Measurements from ENCODE around the gene LNX1.

LNX1 gene

DNA sequence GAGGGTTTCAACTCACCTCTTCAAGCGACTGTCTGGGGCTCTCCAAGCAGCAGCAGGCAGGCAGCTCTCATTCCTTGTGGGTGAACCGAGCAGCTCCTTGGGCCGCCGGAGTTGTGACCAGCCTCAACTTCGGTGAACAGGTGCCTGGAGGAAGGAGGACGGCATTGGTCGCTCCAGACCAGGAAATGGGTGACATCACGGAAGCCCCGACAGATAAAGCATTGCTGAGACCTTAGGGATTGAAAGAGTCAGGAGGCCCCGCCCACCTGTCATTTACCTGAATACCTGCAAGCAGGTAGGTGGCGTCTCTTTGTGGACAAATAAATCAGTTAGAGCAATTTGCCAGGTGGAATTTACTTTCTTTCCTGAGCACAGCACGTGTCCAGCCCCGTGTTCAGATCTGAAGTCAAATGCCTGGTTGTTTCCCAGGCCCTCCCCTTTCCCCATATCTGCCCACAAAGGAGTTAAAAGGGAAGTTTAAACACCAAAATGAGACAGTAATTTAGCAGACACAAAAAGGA lies at the start of gene LNX1:
Gene LNX1 (minus strand): TSS at position 115 of the 521 bp plus-strand sequence. CDS start 17,484 bp downstream, outside the sequence.
- no peak for DNase-seq (ENCODE audit: low read depth in 2 of 2)

DNA sequence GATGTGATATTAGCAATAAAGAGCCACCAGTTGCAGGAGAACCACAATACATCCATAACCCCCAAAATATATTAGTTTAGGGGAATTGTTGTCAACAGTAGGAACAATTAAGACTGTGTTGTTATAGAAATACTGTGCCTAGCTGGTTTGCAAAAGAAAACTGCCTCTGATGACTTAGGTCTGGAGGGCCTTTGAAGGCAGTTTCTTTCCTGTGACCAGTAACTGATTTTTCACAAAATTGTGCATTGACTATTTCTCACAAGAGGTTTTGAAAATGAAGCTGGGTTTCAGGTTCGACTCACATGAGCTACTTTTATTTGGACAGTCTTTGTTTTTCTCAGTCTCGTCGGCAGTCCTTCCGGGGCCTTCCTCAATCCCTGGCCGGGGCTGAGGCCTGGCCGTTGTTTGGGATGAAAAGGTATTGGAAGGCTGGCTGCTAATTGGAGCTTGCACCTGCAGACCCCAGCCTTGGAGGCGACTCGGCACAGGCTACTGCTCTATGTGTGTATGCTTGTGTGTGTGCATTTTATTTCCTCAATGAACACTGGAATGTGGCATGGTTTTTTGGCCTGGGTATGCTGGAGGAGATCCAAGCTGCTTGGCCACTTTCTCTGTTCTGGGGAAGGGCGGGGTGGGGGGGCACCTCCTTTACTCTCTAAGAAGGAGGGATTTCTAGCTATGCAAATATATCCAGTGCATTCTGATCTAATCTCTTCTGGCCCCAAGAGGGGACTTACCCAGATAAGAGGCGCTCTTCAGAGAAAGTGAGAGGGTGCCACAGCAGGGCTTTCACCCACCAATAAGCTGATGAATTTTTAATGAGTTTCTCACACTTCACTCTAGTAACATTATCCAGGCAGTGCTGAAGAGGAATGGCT lies 49.5 kb upstream of the LNX1 start:
- no peak for DNase-seq (ENCODE audit: low read depth in 2 of 2)

DNA sequence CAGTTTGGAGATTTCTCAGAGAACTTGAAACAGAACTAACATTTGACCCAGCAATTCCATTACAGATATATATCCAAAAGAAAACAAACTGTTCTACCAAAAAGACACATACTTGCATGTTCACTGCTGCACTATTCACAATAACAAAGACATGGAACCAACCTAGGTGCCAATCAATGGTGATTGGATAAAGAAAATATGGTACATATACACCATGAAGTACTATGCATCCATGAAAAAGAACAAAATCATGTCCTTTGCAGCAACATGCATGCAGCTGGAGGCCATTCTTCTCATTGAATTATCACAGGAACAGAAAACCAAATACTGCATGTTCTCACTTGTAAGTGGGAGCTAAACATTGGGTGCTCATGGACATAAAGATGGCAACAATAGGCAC lies 47.6 kb upstream of the LNX1 start:
- no peak for DNase-seq (ENCODE audit: low read depth in 2 of 2)

DNA sequence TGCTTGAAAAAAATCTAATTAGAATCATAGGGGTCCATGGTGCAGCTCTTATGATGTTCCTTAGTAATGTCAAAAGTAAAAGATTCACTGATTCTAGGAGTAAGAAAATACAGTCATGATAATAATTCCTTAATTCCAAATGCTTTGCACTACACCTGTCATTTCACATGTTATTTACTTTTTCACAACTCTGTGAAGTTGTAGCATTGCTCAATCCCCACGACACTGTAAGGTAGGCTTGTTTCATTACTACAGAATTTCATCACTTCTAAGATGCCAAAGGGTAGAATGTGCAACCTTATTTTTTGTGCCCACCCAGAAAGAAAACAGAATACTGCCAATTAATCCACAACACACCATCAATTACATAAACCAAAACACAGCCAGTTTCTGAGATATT lies 46.1 kb upstream of the LNX1 start:
- DNase-seq (ENCODE audit: low read depth in 2 of 2), result no peak

DNA sequence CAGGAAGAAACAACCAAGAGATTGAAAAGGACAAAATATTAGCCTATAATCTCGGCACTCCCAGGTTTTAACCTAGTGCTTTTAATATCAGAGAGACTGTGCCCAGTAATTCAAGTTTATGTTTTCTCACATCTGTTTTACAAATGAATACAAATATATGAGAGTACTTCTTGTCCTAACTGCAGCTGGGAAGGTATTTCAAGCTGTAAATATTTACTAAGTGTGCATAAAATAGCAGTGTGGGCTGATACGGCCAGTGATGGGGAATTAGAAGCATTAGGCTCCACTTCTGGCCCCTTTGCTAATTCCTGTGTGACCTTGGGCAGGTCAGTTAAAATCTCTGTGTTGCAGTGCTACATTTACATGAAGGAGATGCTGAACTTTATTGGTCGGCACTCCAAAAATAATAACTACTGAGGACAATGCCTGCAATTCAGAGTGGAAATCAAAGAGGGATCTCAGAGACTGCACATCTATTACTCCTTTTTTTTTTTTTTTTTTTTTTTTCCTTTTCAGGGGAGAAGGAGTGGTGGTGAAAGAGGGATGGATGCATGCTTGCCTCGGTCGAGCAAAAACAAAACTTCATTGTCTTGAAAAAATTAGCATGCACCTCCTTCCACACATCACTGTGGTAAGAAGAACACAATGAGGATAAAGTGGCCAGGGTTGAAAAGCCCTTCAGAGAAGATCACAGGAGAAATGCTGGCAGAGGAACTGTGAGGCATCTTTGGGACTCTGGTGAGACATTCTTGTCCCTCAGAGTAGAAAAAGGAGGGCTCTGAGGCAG lies 44.6 kb upstream of the LNX1 start:
- DNase-seq (ENCODE audit: low read depth in 2 of 2), result no peak

DNA sequence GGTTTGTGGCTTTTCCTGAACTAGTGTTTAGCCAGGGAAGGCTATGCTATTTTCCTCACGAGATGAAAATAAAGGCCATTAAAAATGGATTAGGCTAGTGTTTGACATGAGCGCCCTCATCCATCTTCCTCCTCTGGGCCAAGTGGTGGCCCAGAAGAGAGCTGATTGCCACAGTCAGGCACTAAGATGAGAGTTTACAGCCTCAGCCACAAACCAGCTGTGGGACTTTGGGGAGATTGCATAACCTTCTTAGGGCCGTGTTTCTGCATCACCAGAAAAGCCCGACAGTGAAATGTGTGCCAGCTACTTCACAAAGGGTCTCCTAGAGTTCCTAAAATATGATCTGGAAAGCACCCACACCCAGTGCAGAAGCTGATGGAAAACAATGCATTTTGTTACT lies 42.3 kb upstream of the LNX1 start:
- no peak for DNase-seq (ENCODE audit: low read depth in 2 of 2)

DNA sequence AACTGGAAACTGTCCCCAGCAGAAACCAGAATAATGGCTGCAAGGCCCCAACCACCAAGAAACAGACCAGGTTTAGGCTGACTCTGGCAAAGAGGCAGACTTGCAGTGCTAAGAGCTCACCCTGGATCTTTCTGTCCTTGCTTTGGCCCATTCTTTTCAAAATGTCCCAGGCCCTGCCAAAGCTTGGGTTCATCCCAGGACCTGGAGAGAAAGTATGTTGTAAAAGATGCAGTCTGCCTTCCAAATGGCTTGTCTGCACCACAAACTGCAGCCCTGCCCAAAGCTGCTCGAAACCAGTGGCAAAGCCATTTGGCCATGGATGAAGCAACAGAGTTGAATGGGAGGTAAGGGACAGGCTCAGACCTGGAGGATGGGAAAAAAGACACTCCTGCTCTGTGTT lies 38.0 kb upstream of the LNX1 start:
- no peak for DNase-seq (ENCODE audit: low read depth in 2 of 2)

DNA sequence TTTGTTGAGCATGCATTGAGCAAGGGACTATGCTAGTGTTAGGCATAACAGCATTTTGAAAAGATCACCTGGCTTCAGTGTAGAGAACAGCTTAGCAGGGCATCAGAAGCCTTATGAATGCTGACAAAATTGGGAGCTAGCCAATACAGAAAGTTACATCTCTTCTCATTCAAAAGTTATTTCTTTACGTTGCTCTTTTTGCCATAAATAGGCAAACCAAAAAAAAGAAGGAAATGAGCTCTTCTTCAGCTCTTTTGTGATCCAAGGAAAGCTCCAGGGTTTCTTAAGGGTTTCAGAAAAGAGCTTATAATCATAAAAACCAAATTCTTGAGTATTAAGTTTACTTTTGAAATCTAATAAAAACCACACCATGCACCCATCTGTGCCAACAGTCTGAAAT lies 35.2 kb upstream of the LNX1 start:
- DNase-seq (ENCODE audit: low read depth in 2 of 2), result no peak

DNA sequence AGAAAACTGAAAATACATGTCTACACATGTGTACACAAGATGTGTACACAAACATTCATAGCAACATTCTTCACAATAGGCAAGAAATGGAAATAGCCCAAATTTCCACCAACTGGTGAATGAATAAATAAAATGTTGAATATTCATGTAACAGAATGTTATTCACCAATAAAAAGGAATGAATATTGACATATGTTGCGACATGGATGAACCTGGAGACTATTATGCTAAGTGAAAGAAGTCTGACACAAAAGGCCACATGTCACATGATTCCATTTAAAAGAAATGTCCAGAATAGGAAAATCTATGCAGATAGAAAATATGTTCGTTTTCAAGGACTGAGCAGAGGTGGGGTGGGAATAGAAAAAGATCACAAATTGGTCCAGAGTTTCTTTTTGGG lies 34.6 kb upstream of the LNX1 start:
- no peak for DNase-seq (ENCODE audit: low read depth in 2 of 2)

DNA sequence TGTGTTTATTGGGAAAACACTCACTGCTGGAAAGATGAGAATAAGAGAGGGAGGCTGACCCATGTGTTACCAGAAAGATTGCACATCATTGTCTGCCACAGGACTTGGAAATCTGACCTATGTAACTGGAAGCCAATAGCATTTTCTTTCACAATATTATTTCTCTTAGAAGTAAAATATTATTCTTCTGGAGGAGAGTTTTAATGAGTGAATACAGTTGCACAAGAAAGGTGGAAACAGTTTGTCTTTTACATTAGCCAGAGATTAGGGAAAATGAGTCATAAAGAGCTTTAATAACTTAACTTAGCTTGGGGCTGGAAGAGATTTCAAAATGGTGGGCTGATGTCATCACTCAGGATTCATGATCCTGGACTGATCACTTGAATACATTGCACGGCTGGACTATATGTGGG lies 31.5 kb upstream of the LNX1 start:
- no peak for DNase-seq (ENCODE audit: low read depth in 2 of 2)

DNA sequence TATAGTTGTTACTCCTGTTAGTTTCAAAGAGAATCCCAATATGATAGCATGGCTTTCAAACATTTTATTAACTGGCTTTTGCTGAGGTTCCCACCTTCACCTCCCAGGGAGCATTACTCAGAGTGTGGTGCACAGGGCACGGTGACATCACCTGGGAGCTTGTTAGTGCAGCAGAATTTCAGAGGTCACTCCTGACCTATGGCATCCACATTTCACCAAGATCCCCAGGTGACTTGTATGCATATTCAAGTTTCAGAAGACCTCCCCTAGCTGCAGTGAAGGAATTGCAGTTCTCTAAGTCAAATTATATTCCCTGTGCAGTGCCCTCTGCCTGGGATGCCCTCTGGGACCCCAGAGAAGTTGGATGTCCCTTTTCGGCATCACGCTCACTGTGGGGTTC lies 29.7 kb upstream of the LNX1 start:
- DNase-seq (ENCODE audit: low read depth in 2 of 2), result no peak

DNA sequence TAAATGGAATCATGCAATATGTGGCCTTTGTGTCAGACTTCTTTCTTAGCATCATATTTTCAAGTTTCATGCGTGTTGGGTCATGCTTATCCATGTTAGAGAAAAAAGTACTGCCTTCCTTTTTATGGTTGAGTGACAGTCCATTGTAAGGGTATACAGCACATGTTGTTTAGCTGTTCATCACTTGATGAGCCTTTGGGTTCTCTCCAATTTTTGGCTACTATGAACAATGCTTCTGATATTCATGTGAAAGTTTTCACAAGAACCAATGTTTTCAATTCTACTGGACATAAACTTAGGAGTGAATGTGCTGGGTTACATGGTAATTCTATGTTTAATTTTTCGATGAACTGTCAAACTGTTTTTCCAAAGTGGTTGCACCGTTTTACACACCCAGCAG lies 28.1 kb upstream of the LNX1 start:
- no peak for DNase-seq (ENCODE audit: low read depth in 2 of 2)

DNA sequence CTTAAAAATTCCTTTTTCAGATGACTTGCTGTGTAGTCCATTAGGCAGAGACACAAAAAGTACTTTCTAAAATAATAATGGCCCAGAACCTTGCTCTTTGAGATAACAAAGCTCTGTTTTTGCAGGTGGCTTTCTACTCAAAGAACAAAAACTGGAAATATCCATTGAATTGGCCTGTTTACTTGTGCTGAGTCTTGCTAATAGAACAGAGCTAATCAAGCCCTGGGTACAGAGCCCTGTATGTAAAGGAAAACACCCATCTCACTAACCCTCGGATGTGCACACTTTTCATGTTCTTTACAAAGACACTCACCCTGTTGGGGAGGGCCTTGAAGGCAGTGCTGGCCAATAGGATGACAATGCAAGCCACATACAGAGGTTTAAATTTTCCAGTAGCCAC lies 27.0 kb upstream of the LNX1 start:
- no peak for DNase-seq (ENCODE audit: low read depth in 2 of 2)

DNA sequence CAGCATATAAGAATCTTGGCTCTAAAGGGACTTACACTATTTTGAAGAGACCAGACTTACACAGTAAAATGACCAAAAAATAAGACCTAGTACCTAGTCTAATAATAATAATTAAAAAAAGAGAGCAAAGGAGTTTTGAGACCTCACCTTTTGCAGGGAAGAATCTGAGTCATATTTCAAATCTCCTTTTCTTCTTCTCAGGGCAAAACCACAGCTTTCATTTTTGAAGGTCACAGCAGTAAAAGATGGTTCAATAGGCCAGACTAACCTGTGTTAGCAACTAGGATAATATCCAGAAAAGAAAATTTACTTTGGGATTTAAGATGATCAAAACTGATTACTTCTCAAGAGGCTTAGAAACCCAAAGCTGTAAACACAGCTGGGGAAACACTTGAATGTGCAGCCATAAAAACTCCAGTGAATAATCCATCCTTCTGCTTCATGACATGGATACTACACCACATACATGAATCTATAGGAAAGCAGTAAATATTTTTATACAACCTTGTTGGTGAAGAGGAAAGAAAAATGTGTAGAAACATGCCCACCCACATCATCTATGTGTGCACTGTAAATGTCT lies 25.9 kb upstream of the LNX1 start:
- no peak for DNase-seq (ENCODE audit: low read depth in 2 of 2)

DNA sequence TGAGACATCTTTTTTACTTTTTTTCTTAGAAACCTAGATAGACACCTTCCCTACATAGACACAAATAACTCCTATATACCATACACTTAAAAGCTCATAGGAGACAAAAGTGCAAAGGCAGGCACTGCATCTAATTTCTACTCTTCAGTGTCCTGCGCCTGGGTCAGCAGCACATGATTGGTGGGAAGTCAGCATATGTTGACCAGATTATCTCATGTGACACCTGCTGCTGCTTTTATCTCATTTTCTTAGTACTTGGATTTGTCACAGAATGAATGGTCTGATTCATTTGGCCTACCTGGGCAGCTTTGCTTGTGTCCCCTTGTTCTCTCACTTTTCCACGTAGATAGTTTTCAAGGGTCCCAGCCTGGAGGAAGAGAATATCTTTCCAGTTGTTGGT lies 24.9 kb upstream of the LNX1 start:
- no peak for DNase-seq (ENCODE audit: low read depth in 2 of 2)

DNA sequence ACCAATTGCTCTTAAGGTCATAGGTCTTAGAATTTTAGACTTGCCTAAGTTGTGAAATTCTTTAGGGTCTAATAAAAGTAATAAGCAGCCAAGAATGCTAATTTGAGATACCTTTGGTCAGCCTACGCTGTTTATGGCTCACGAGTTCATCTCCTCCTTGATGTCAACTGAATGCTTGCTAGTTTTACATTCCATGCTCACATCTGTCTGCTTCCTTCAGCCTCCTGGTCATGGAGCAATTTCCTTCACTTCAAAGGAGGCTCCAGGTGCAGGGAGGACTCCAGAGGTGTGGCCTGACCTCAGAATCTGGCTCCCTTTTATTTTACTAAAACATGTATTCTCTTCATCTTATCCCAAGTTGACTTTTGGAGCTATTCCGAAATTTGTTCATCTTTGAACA lies 23.3 kb upstream of the LNX1 start:
- DNase-seq (ENCODE audit: low read depth in 2 of 2), result no peak

DNA sequence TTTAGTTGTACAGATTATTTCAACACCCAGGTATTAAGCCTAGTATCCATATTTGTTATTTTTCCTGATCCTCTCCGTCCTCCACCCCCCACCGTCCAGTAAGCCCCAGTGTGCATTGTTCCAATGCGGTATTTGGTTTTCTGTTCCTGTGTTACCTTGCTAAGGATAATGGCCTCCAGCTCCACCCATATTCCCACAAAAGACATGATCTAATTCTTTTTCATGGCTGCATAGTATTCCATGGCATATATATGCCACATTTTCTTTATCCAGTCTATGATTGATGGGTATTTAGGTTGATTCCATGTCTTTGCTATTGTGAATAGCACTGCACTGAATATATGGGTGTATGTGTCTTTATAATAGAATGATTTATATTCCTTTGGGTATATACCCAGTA lies 22.1 kb upstream of the LNX1 start:
- no peak for DNase-seq (ENCODE audit: low read depth in 2 of 2)

DNA sequence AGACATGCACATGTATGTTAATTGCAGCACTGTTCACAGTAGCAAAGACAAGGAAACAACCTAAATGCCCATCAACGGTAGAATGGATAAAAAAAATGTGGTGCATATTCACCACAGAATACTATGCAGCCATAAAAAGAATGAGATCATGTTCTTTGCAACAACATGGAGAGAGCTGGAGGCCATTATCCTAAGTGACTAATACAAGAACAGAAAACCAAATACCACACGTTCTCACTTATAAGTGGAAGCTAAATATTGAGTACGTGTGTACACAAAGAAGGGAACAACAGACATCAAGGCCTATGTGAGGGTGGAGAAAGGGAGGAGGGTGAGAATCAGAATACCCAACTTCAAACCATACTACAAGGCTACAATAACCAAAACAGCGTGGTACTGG lies 17.4 kb upstream of the LNX1 start:
- no peak for DNase-seq (ENCODE audit: low read depth in 2 of 2)

DNA sequence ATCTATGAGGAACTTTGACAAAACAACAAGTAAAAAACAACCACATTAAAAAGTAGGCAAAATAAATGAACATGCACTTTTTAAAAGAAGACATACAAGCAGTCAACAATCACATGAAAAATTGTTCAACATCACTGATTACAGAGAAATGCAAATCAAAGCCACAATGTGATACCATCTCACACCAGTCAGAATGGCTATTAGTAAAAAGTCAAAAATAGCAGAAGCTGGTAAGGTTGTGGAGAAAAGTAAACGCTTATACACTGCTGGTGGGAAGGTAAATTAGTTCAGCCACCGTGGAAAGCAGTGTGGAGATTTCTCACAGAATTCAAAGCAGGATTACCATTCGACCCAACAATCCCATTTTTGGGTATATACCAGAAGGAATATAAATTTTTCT lies 17.0 kb upstream of the LNX1 start:
- no peak for DNase-seq (ENCODE audit: low read depth in 2 of 2)

DNA sequence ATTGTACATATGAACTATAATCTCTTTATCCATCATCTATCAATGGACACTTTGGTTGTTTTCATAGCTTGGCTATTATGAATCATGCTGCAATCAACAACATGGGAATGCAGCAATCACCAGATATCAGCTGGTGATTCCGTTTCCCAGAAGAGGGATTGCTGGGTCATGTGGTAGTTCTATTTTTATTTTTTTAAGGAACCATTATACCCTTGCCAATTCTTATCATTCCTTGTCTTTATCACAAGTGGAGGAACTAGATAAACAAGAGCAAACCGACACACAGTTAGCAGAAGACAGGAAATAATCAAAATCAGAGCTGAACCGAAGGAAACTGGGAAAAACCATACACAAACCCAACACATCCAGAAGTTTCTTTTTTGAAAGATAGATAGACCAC lies 14.5 kb upstream of the LNX1 start:
- DNase-seq (ENCODE audit: low read depth in 2 of 2), result no peak

DNA sequence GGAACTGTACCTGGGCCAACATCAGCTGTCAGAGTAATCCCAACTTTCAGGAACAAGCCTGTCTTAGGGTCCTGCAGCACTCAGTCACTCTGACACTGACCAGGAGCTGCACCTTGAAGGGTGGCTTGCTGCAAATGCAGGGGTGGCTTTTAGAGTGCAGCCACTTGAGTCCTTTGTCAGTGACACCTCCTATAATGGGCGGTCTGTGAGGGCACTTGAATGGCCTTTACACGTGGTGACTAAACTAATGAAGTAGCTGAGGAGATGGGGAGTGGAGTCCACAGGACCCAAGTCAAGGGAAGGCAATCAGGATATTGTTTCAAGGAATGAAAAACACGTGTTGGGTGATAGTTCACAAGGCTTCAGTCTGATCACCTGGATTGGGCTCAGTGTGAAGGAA lies 11.1 kb upstream of the LNX1 start:
- no peak for DNase-seq (ENCODE audit: low read depth in 2 of 2)

DNA sequence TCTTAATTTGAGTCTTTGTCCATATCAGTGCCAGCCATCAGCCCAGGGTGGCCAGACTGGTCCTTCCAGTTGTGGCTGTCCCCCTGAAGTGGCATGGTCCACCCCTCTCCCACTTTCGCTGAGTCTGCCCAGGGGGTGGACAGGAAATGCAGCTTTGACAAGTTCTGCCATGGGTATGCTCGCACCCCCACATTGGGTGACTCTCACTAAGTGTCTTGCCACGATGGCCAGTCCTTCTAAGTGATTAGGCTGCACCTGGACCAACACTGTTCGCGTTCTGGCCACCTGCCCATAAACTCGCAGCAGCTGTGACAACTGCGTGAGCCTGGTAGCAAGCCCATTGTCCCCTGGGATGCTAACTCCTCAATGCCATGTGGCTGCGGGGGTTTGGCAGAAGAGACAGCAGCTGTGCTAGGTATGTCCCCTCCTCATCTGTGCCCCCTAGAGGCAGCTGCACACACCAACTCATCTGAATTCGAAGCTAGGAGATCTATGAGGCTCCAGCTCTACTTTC lies 10.0 kb upstream of the LNX1 start:
- DNase-seq (ENCODE audit: low read depth in 2 of 2), result no peak

Data from stimulated activated CD8-positive, alpha-beta memory T cell treated with anti-CD3 and anti-CD28 coated beads, Interleukin-2, amount 100 ng/mL, for 1 hour (primary cell).